ENCODE data around the gene EDIL3. TPM values are rescaled to one million over a fixed set of nuclear protein-coding genes. Genes with fewer than 3 reads are reported as not detected.

EDIL3 gene
- total RNA-seq, 6 donors from 2014 or later, result 14.7 to 40.1 (median 17.7) TPM

GRCh38 chr5:84091127-84091799 lies 293.4 kb downstream of the EDIL3 start:
- H3K27me3 ChIP-seq, result no peaks in the 10 kb centered on the region
- ATAC-seq (ENCODE audit: low FRiP score in 2 of 2), result no peak
- DNase-seq, result no peak

GRCh38 chr5:84088996-84089395 lies 295.7 kb downstream of the EDIL3 start:
- WGBS, 2 donors, result 71 to 86% methylated on average over 2 of the region's 2 CpGs
- Histone ChIP-seq H3K36me3 (no peaks in the 10 kb centered on the region), H3K27me3 (no peaks in the 10 kb centered on the region), H3K4me3 (no peak overlapping the region), H3K9me3 (no peaks in the 10 kb centered on the region), H3K4me1 (no peaks in the 10 kb centered on the region), H3K27ac (no peak overlapping the region)
- ATAC-seq (ENCODE audit: low FRiP score in 2 of 2) (no peak), DNase-seq (no peak)
- TF ChIP-seq CTCF (IDR thresholded peaks at IDR 0.05), result peak in 1 of 6 experiments; percentile 16
- no peak for TF ChIP-seq POLR2AphosphoS5 (IDR thresholded peaks at IDR 0.05)

More at GRCh38 chr5:84091127-84091799, 293.4 kb downstream of the EDIL3 start:
- Histone ChIP-seq H3K9me3 (no peaks in the 10 kb centered on the region), H3K4me3 (no peak overlapping the region), H3K36me3 (no peaks in the 10 kb centered on the region), H3K27ac (no peak overlapping the region), H3K4me1 (no peaks in the 10 kb centered on the region)
- TF ChIP-seq POLR2AphosphoS5 (IDR thresholded peaks at IDR 0.05) (no peak), EP300 (IDR thresholded peaks at IDR 0.05) (no peak), POLR2A (IDR thresholded peaks at IDR 0.05) (no peak), CTCF (IDR thresholded peaks at IDR 0.05) (no peak)
- WGBS, 2 donors, result 63 to 67% methylated on average over 4 of the region's 4 CpGs

GRCh38 chr5:84086511-84086910 lies 298.2 kb downstream of the EDIL3 start:
- ATAC-seq (ENCODE audit: low FRiP score in 2 of 2), result no peak
- Histone ChIP-seq H3K27ac (no peak overlapping the region), H3K9me3 (no peaks in the 10 kb centered on the region), H3K4me3 (no peak overlapping the region), H3K36me3 (no peaks in the 10 kb centered on the region), H3K4me1 (no peaks in the 10 kb centered on the region), H3K27me3 (no peaks in the 10 kb centered on the region)
- 83 to 86% methylated on average over 6 of the region's 6 CpGs for WGBS, 2 donors
- TF ChIP-seq POLR2A (IDR thresholded peaks at IDR 0.05) (no peak), CTCF (IDR thresholded peaks at IDR 0.05) (no peak), EP300 (IDR thresholded peaks at IDR 0.05) (no peak), POLR2AphosphoS5 (IDR thresholded peaks at IDR 0.05) (no peak)
- DNase-seq, result no peak

GRCh38 chr5:84085387-84086041 lies 299.2 kb downstream of the EDIL3 start:
- H3K9me3 ChIP-seq, result no peaks in the 10 kb centered on the region
- no peak for DNase-seq
- no peak for TF ChIP-seq CTCF (IDR thresholded peaks at IDR 0.05)
- no peak for TF ChIP-seq POLR2AphosphoS5 (IDR thresholded peaks at IDR 0.05)
- TF ChIP-seq EP300 (IDR thresholded peaks at IDR 0.05), result no peak
- no peak for TF ChIP-seq POLR2A (IDR thresholded peaks at IDR 0.05)
- no peaks in the 10 kb centered on the region for H3K27me3 ChIP-seq
- H3K36me3 ChIP-seq, result no peaks in the 10 kb centered on the region
- no peak overlapping the region for H3K4me3 ChIP-seq
- H3K27ac ChIP-seq, result no peak overlapping the region
- ATAC-seq (ENCODE audit: low FRiP score in 2 of 2), result no peak
- 89 to 98% methylated on average over 6 to 8 of the region's 8 CpGs for WGBS, 2 donors
- H3K4me1 ChIP-seq, result no peaks in the 10 kb centered on the region

GRCh38 chr5:84080908-84081307 lies 303.8 kb downstream of the EDIL3 start:
- no peak overlapping the region for H3K4me3 ChIP-seq
- H3K4me1 ChIP-seq, result no peaks in the 10 kb centered on the region
- no peaks in the 10 kb centered on the region for H3K9me3 ChIP-seq
- no peak for DNase-seq
- 81 to 88% methylated on average over 1 of the region's 1 CpG for WGBS, 2 donors
- no peak for ATAC-seq (ENCODE audit: low FRiP score in 2 of 2)
- no peaks in the 10 kb centered on the region for H3K27me3 ChIP-seq
- no peaks in the 10 kb centered on the region for H3K36me3 ChIP-seq
- TF ChIP-seq POLR2A (IDR thresholded peaks at IDR 0.05) (no peak), EP300 (IDR thresholded peaks at IDR 0.05) (no peak), CTCF (IDR thresholded peaks at IDR 0.05) (no peak), POLR2AphosphoS5 (IDR thresholded peaks at IDR 0.05) (no peak)
- no peak overlapping the region for H3K27ac ChIP-seq

Data from upper lobe of left lung (tissue), 6 donors.